Fibroblast of skin of right quadriceps (primary cell): ENCODE data around the gene CC2D1B.

ENCODE experiments used
- DNase-seq: peaks from one replicate; pipeline ENCODE4 v3.0.0-alpha.2; 2013

The CC2D1B gene

GRCh38 chr1:52359676-52360594 is 6.1 kb downstream of the CC2D1B start:
- no peak for DNase-seq

DNA sequence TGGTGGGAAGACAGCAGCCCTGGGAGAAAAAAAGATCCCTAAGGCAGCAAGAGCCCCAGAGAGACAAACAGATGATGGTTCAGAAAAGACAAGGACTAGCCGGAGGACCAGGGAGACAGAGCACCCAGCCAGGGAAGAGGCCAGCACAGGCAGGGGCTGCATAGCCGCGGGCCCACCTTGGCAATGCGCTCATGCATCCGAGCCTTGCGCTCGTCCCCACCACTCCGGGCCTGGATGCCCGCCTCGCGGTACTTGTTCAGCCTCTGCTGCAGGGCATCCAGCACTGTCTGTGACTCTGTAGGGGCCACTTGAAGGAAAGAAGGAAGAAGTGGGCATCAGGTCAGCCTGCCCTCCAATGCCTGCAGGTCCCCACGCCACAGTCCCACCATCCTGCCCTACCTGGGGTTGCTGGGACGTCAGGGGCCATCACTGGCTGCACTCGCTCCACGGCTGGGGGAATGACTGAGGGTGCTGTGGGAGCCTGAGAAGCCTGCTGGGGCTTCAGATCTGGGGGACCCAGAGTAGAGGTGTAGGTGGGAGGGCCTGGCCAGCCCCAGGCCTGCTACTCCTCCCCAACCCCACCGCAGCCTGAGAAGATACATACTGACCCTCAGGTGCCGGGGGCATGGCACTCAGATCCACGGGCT is 7.0 kb downstream of the CC2D1B start:
- DNase-seq, result no peak

DNA sequence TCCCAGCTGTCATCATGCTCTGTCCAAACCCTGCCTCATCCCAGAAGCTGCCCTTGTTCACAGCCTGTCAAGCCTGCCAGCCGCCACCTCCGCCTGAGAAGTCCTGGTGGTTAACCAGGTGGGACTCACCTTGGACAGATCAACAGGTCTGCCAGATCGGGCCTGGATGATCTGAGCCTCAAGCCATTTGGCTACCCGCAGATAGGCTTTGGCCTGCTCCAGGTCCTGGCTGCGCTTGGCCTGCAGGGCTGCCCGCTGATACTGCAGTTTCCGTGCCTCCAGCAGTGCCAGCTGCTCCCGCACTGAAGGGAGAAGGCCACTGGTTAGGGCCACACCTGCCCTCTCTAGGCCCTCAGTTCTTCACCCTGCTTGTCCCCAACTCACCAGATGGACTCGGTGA is 8.6 kb downstream of the CC2D1B start:
- DNase-seq, result no peak

DNA sequence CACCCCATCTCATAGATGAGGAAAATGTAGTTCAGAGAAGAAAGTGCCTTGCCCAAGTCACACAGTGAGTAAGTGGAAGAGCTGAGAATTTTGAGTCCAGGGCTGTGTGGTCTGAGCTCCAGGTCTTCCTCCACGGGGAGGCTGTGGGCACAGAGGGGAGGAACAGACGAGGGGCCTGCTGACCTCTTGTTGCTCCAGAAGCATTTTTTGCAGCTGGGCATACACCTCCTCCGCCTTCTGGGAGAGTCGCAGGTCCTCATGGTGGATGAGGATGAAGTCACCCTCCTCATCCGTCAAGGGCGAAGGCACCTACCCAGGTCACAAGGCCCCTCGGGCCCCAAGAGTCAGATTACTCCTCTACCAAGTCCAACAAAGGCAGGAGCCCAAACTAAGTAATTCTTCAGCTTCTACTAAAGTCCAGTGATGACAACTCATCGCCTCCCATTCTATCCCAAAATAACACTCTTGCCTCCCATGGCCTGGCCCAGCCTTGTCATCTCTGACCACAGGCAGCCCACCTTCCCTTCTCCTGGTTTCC is 9.1 kb downstream of the CC2D1B start:
- no peak for DNase-seq

GRCh38 chr1:52355847-52356505 is 10.0 kb downstream of the CC2D1B start:
- no peak for DNase-seq

DNA sequence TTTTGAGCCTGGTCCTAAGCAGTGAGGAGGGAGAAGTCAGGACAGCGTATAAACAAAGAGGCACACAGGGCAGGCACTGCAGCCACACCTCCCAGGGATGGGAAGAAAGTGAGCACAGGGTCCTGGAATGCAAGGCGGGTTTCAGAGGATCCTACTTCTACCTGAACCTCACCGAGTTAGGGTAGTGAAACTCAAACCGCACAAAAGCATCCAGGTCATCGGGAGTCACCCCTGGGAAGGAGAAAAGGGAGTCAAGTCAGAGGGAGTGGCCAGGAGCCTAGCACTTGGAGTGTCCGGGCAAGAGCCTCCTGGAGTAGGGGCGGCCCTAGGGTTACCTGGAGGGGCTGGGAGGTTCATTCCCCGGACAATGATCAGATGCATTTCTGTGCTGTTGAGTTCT is 10.6 kb downstream of the CC2D1B start:
- no peak for DNase-seq

GRCh38 chr1:52352690-52353089 is 13.3 kb downstream of the CC2D1B start:
- no peak for DNase-seq

- peak; percentile 29 for DNase-seq
Measured at GRCh38 chr1:52348704-52349300, 17.2 kb downstream of the CC2D1B start.

DNA sequence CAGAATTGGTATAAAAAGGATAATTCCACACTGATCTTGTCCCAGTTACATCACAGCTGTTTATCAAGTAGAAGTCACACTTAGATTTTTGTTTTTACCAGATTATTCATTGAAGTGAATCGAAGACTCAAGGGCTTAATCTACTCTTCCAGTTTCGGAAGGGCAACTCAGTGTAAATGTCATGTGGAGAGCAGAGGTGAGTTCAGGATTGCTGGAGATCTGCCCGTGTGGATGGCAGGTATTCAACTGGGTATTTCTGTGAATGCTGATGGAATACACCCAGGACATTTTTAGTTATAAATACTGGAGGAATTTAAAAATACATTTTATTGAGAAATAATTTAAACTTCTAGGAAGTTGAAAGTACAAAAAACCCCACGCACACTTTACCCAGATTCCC is 19.4 kb downstream of the CC2D1B start:
- DNase-seq, result no peak

DNA sequence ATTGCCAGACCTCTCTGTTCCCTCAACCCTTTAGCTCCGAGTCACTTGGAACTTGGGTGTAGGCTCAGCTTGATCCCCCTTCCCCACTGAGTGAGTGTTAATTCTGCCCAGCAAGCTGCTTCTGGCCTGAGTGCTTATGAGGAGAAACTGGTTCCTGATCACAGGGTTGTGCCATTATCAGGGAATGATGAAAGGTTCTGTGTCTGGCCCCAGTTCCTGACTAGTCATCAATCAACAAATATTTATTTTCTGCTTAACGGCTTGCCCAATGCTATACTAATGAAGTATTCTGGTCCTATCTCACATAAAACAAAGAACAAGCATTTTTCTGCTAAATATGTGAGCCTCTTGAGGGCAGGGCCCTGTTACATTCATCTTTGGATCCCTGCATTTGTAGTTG is 20.8 kb downstream of the CC2D1B start:
- no peak for DNase-seq

- no peak for DNase-seq
Measured at GRCh38 chr1:52343979-52344378, 22.0 kb downstream of the CC2D1B start.

GRCh38 chr1:52341655-52342260 is 24.2 kb downstream of the CC2D1B start:
- no peak for DNase-seq

GRCh38 chr1:52337439-52337838 is 28.6 kb downstream of the CC2D1B start:
- no peak for DNase-seq

- DNase-seq, result no peak
Measured at GRCh38 chr1:52334906-52335528, 31.0 kb downstream of the CC2D1B start.

DNA sequence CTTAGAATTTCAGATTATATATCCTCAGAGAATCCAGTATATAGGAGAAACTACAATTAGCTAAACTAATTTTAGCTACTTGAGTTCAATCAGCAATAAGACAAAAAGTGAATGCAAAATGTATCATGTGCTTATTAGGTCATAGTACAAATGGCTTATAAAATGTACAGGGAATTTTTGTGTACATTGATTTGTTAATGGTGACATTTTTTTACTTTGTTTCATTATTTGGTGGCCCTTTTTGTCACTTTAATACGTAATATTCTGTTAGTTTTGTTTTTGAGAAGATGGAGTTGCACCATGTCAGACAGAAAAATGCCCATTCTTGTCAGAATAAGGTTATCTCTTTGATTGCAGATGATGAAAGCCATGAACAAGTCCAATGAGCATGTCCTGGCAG is 33.6 kb downstream of the CC2D1B start:
- no peak for DNase-seq

DNA sequence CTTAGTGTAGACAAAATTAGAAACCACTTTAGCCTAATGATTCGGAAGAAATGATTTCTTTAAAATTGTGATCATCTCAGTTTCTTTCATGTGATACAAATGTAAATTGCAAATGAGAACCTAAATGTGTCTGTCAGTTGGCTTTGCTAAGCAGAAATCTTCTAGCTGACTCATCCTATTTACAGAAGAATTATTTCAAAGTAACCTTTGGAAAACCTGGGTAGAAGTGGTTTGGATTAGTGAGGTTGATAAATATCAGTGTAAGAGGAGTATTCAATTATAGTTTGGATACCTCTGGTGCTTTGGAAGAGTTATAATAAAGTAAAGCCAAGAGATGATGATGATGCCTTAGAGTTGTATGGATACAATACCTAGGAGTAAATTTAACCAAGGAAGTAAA is 37.4 kb downstream of the CC2D1B start:
- no peak for DNase-seq

DNA sequence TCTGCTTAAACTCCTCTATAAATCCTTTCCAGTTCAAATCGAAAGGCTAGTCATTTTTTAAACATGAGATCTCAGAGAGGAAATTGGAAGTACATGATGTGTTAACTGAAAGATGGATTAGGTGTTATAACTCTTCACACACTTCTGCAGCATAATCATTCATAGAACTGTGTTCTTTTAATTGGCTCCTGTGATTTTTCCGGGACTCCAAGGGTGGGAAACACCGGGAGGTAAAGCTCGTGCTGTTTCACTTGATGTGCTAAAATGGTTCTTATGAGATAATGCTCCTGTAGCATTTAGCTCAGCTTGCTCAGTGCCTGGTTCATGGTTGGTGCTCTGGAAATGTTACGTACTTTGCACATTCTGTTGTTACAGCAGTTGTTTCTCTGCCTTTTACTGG is 40.2 kb downstream of the CC2D1B start:
- DNase-seq, result no peak

DNA sequence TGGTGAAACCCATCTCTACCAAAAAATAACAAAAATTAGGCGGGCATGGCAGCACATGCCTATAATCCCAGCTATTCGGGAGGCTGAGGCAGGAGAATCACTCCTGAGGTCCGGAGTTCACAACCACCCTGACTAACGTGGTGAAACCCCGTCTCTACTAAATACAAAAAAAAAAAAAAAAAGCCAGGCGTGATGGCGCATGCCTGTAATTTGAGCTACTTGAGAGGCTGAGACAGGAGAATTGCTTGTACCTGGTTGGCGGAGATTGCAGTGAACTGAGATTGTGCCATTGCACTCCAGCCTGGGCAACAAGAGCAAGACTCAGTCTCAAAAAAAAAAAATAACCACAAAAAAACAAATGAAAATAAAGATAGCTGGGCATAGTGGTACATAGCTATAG is 42.3 kb downstream of the CC2D1B start:
- no peak for DNase-seq

DNA sequence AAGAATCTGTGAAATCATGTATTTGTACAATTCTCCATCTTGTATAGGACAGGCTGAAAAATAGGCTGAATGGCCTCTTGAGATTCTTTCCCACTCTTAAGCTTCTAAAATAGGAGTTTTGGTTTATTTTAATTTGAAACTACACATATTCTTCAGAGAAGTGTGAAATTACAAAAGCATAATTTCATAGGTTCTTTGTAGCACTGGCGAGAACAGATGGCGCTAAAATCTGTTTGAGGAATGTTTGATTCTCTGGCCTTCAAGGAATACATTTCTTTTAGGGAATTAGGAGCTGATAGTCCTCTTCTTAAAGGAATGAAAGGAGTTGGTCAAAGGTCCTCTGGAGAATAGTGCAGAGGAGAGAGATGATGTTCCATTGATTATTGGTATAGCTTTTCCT is 44.9 kb downstream of the CC2D1B start:
- no peak for DNase-seq

GRCh38 chr1:52306227-52307006 is 59.6 kb downstream of the CC2D1B start:
- DNase-seq, result no peak
